ENCODE results near the gene GRIK4. TPM values are rescaled to one million over a fixed set of nuclear protein-coding genes. Genes with fewer than 3 reads are reported as not detected.

The GRIK4 gene
- polyA plus RNA-seq, 1 donor: 0.94 TPM

DNA sequence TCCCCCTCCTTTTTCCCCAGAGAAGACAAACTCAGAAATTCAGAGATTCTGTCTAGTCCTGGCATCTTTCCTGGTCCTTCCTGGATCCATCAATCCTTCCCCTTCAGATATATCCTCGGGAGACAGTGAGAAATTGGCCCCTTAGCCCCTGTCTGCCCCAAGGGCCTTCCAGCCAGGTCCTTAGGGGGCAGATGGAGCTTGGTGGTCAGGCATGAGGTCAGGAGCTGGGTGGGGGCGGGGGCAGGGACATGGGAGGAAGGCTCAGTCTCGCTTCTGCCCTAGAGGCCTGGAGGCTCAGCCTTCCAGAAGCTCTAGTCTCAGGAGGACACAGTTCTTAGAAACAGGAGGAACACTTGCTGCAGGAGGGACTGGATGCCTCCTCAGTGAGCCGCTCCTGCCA is 304.6 kb downstream of the GRIK4 start:
- Histone ChIP-seq H3K4me3 (ENCODE audit: low read length) (no peak overlapping the region), H3K36me3 (ENCODE audit: control insufficient read depth, insufficient read depth, low read length) (no peaks in the 10 kb centered on the region), H3K27me3 (ENCODE audit: control insufficient read depth, insufficient read depth, low read length) (no peaks in the 10 kb centered on the region), H3K4me1 (ENCODE audit: control insufficient read depth, insufficient read depth, low read length) (no peaks in the 10 kb centered on the region), H3K27ac (ENCODE audit: low read length) (no peak overlapping the region), H3K9me3 (ENCODE audit: control insufficient read depth, low read depth, low read length) (no peaks in the 10 kb centered on the region)
- no peak for DNase-seq
- no CpG with 5 or more reads among the region's 4 CpGs for WGBS (ENCODE audit: insufficient coverage, low lambda C conversion rate)

- DNase-seq: no peak
- Histone ChIP-seq H3K4me1 (ENCODE audit: control insufficient read depth, insufficient read depth, low read length) (no peaks in the 10 kb centered on the region), H3K36me3 (ENCODE audit: control insufficient read depth, insufficient read depth, low read length) (no peaks in the 10 kb centered on the region), H3K4me3 (ENCODE audit: low read length) (no peak overlapping the region), H3K27me3 (ENCODE audit: control insufficient read depth, insufficient read depth, low read length) (no peaks in the 10 kb centered on the region), H3K9me3 (ENCODE audit: control insufficient read depth, low read depth, low read length) (no peaks in the 10 kb centered on the region), H3K27ac (ENCODE audit: low read length) (no peak overlapping the region)
- no CpG with 5 or more reads among the region's 9 CpGs for WGBS (ENCODE audit: insufficient coverage, low lambda C conversion rate)
These were observed 305.2 kb downstream of the GRIK4 start for GRCh38 chr11:120816711-120817110.

GRCh38 chr11:120817158-120817557 is 305.6 kb downstream of the GRIK4 start:
- no peaks in the 10 kb centered on the region for H3K36me3 ChIP-seq (ENCODE audit: control insufficient read depth, insufficient read depth, low read length)
- H3K9me3 ChIP-seq (ENCODE audit: control insufficient read depth, low read depth, low read length): no peaks in the 10 kb centered on the region
- H3K27ac ChIP-seq (ENCODE audit: low read length): no peak overlapping the region
- WGBS (ENCODE audit: insufficient coverage, low lambda C conversion rate): no CpG with 5 or more reads among the region's 2 CpGs
- no peak overlapping the region for H3K4me3 ChIP-seq (ENCODE audit: low read length)
- DNase-seq: no peak
- H3K27me3 ChIP-seq (ENCODE audit: control insufficient read depth, insufficient read depth, low read length): no peaks in the 10 kb centered on the region
- no peaks in the 10 kb centered on the region for H3K4me1 ChIP-seq (ENCODE audit: control insufficient read depth, insufficient read depth, low read length)

GRCh38 chr11:120818097-120818496 is 306.5 kb downstream of the GRIK4 start:
- Histone ChIP-seq H3K36me3 (ENCODE audit: control insufficient read depth, insufficient read depth, low read length) (no peaks in the 10 kb centered on the region), H3K4me1 (ENCODE audit: control insufficient read depth, insufficient read depth, low read length) (no peaks in the 10 kb centered on the region), H3K4me3 (ENCODE audit: low read length) (no peak overlapping the region), H3K27me3 (ENCODE audit: control insufficient read depth, insufficient read depth, low read length) (no peaks in the 10 kb centered on the region), H3K9me3 (ENCODE audit: control insufficient read depth, low read depth, low read length) (no peaks in the 10 kb centered on the region), H3K27ac (ENCODE audit: low read length) (no peak overlapping the region)
- no CpG with 5 or more reads among the region's 8 CpGs for WGBS (ENCODE audit: insufficient coverage, low lambda C conversion rate)
- DNase-seq: no peak

DNA sequence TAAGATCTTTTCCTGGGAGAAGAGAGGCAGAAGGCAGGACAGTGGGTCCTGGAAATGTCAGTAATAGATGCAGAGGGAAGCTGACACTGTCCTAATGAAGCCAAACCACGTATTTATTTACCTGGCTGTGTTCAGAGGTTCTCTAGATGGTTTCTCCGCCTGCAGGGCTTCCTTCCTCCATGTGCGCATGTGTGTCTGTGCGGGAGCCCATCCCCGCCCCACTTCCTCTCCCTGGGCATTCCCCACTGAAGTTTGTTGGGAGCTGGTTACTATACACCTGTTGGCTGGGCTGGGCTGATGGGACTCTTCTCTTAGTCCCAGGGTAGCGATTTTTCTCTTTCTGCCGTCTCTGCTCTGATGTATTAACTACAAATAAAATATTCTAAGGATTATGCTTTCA is 307.5 kb downstream of the GRIK4 start:
- Histone ChIP-seq H3K27ac (ENCODE audit: low read length) (no peak overlapping the region), H3K4me3 (ENCODE audit: low read length) (no peak overlapping the region), H3K4me1 (ENCODE audit: control insufficient read depth, insufficient read depth, low read length) (no peaks in the 10 kb centered on the region), H3K9me3 (ENCODE audit: control insufficient read depth, low read depth, low read length) (no peaks in the 10 kb centered on the region), H3K36me3 (ENCODE audit: control insufficient read depth, insufficient read depth, low read length) (no peaks in the 10 kb centered on the region), H3K27me3 (ENCODE audit: control insufficient read depth, insufficient read depth, low read length) (no peaks in the 10 kb centered on the region)
- no peak for DNase-seq
- 70% methylated on average over 2 of the region's 7 CpGs for WGBS (ENCODE audit: insufficient coverage, low lambda C conversion rate)

DNA sequence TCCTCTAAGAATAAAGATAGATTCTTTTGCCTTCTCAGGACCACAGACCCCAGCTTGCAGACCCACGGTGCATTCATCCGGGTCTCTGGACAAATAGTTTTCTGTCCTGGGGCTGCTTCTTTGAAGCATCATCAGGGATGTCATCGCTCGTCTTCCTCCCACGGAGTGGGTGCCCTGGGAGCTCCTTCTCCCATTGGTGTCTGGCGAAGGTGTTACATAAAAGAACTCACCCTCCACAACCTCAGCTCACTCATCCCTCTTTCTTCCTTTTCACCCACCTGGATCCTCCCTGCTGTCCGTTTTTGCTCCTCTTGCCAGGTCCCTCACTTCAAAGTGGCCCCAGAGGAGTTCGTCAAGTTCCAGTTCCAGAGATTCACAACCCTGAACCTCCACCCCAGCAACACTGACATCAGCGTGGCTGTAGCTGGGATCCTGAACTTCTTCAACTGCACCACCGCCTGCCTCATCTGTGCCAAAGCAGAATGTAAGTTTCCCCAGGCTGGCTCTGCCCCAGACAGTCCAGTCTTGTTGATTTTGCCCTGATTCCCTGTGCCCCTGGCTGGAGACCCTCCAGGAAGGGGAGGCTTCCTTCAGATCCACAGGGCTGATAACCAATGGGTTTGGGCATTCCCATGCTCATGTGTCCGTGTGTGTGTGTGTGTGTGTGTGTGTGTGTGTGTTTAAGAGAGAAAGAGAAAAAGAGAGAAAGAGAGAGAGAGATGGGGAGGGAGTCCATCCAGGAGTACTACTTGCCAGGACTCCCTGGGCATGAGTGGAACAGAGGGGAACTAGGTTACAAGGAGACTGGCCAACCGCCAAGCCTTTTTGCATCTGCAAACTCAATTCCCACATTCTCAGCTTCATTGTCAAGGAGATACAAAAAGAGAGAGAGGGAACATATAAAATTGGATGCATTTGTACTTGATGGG is 308.2 kb downstream of the GRIK4 start:
- 75% methylated on average over 5 of the region's 12 CpGs for WGBS (ENCODE audit: insufficient coverage, low lambda C conversion rate)
- Histone ChIP-seq H3K36me3 (ENCODE audit: control insufficient read depth, insufficient read depth, low read length) (no peaks in the 10 kb centered on the region), H3K27me3 (ENCODE audit: control insufficient read depth, insufficient read depth, low read length) (no peaks in the 10 kb centered on the region)

GRCh38 chr11:120823159-120823558 is 311.6 kb downstream of the GRIK4 start:
- no peak overlapping the region for H3K27ac ChIP-seq (ENCODE audit: low read length)
- H3K4me3 ChIP-seq (ENCODE audit: low read length): no peak overlapping the region
- H3K4me1 ChIP-seq (ENCODE audit: control insufficient read depth, insufficient read depth, low read length): peaks cover 2% of the 10 kb centered on the region
- no peaks in the 10 kb centered on the region for H3K9me3 ChIP-seq (ENCODE audit: control insufficient read depth, low read depth, low read length)
- no peaks in the 10 kb centered on the region for H3K27me3 ChIP-seq (ENCODE audit: control insufficient read depth, insufficient read depth, low read length)
- 100% methylated on average over 1 of the region's 5 CpGs for WGBS (ENCODE audit: insufficient coverage, low lambda C conversion rate)
- no peaks in the 10 kb centered on the region for H3K36me3 ChIP-seq (ENCODE audit: control insufficient read depth, insufficient read depth, low read length)
- no peak for DNase-seq

More for the DNA sequence above, 308.2 kb downstream of the GRIK4 start:
- DNase-seq: no peak
- H3K9me3 ChIP-seq (ENCODE audit: control insufficient read depth, low read depth, low read length): no peaks in the 10 kb centered on the region
- no peaks in the 10 kb centered on the region for H3K4me1 ChIP-seq (ENCODE audit: control insufficient read depth, insufficient read depth, low read length)
- no peak overlapping the region for H3K4me3 ChIP-seq (ENCODE audit: low read length)
- H3K27ac ChIP-seq (ENCODE audit: low read length): no peak overlapping the region

- H3K36me3 ChIP-seq (ENCODE audit: control insufficient read depth, insufficient read depth, low read length): no peaks in the 10 kb centered on the region
- no peak for DNase-seq
- H3K4me3 ChIP-seq (ENCODE audit: low read length): no peak overlapping the region
- H3K4me1 ChIP-seq (ENCODE audit: control insufficient read depth, insufficient read depth, low read length): peaks cover 2% of the 10 kb centered on the region
- H3K9me3 ChIP-seq (ENCODE audit: control insufficient read depth, low read depth, low read length): no peaks in the 10 kb centered on the region
- H3K27ac ChIP-seq (ENCODE audit: low read length): no peak overlapping the region
- H3K27me3 ChIP-seq (ENCODE audit: control insufficient read depth, insufficient read depth, low read length): no peaks in the 10 kb centered on the region
- no CpG with 5 or more reads among the region's 5 CpGs for WGBS (ENCODE audit: insufficient coverage, low lambda C conversion rate)
These were observed 312.7 kb downstream of the GRIK4 start for GRCh38 chr11:120824242-120824641.

DNA sequence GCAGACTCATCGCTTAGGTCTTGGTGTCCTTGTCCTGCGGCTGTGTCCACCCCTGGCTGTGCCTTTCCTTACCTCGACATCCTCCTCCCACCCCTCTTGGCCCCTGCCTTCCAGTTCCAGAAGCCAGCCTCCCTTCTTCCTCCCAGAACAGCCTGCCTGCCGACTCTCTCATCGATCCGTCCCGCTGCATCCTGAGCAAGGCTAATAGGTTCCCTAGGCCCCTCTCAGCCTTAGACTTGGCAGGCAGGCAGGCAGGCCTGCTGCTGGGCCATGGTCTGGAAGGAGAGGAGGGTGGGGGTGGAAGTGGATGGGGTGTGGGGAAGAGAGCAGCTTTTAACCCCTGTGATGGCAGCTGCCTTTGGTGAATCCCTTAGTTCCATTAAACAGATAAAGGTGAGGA is 315.6 kb downstream of the GRIK4 start:
- H3K4me3 ChIP-seq (ENCODE audit: low read length): no peak overlapping the region
- no peak overlapping the region for H3K27ac ChIP-seq (ENCODE audit: low read length)
- H3K36me3 ChIP-seq (ENCODE audit: control insufficient read depth, insufficient read depth, low read length): no peaks in the 10 kb centered on the region
- H3K4me1 ChIP-seq (ENCODE audit: control insufficient read depth, insufficient read depth, low read length): peaks cover 2% of the 10 kb centered on the region
- no peaks in the 10 kb centered on the region for H3K9me3 ChIP-seq (ENCODE audit: control insufficient read depth, low read depth, low read length)
- WGBS (ENCODE audit: insufficient coverage, low lambda C conversion rate): no CpG with 5 or more reads among the region's 7 CpGs
- no peak for DNase-seq
- no peaks in the 10 kb centered on the region for H3K27me3 ChIP-seq (ENCODE audit: control insufficient read depth, insufficient read depth, low read length)

- Histone ChIP-seq H3K9me3 (ENCODE audit: control insufficient read depth, low read depth, low read length) (no peaks in the 10 kb centered on the region), H3K36me3 (ENCODE audit: control insufficient read depth, insufficient read depth, low read length) (no peaks in the 10 kb centered on the region), H3K4me1 (ENCODE audit: control insufficient read depth, insufficient read depth, low read length) (peaks cover 2% of the 10 kb centered on the region), H3K4me3 (ENCODE audit: low read length) (no peak overlapping the region), H3K27me3 (ENCODE audit: control insufficient read depth, insufficient read depth, low read length) (no peaks in the 10 kb centered on the region), H3K27ac (ENCODE audit: low read length) (no peak overlapping the region)
- no CpG with 5 or more reads among the region's 3 CpGs for WGBS (ENCODE audit: insufficient coverage, low lambda C conversion rate)
- DNase-seq: no peak
These were observed 316.3 kb downstream of the GRIK4 start for GRCh38 chr11:120827820-120828219.

DNA sequence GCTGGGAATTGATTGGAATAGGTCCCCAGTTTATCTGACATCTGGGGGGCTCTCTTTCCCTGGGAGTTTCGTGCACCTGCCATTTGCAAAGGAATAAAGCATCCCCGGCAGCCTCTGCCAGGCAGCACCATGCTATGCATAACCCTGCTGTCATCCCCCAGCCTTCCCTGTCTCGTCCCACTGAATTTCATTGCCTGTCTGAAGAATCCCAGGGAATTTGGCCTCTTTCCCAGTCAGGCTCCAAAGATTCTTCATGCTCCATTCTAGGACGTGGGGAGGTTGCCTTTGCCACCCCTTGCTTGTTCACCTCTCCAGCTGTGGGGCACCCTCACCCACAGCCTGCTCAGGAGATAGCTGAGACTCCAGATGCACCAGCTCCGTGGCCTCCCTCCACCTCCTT is 317.3 kb downstream of the GRIK4 start:
- no peak for DNase-seq
- Histone ChIP-seq H3K27ac (ENCODE audit: low read length) (no peak overlapping the region), H3K4me1 (ENCODE audit: control insufficient read depth, insufficient read depth, low read length) (peaks cover 2% of the 10 kb centered on the region), H3K4me3 (ENCODE audit: low read length) (no peak overlapping the region), H3K9me3 (ENCODE audit: control insufficient read depth, low read depth, low read length) (no peaks in the 10 kb centered on the region), H3K27me3 (ENCODE audit: control insufficient read depth, insufficient read depth, low read length) (no peaks in the 10 kb centered on the region), H3K36me3 (ENCODE audit: control insufficient read depth, insufficient read depth, low read length) (no peaks in the 10 kb centered on the region)
- WGBS (ENCODE audit: insufficient coverage, low lambda C conversion rate): no CpG with 5 or more reads among the region's 5 CpGs
